Kidney tubule cell (primary cell): ENCODE measurements around the gene SMARCA4.
A peak's percentile ranks its signal among the peaks of the same experiment; 100 is the strongest.

Experiments used
- DNase-seq: peaks from one replicate; pipeline ENCODE4 v3.0.0-alpha.2; 2018; ENCODE audit warnings: low spot score

Gene SMARCA4

GRCh38 chr19:10960314-10961072 is at the start of gene SMARCA4:
SMARCA4 (plus strand) TSS chr19:10961030; CDS start chr19:10984152, 23,122 bp downstream.
- DNase-seq = peak; percentile 97

DNA sequence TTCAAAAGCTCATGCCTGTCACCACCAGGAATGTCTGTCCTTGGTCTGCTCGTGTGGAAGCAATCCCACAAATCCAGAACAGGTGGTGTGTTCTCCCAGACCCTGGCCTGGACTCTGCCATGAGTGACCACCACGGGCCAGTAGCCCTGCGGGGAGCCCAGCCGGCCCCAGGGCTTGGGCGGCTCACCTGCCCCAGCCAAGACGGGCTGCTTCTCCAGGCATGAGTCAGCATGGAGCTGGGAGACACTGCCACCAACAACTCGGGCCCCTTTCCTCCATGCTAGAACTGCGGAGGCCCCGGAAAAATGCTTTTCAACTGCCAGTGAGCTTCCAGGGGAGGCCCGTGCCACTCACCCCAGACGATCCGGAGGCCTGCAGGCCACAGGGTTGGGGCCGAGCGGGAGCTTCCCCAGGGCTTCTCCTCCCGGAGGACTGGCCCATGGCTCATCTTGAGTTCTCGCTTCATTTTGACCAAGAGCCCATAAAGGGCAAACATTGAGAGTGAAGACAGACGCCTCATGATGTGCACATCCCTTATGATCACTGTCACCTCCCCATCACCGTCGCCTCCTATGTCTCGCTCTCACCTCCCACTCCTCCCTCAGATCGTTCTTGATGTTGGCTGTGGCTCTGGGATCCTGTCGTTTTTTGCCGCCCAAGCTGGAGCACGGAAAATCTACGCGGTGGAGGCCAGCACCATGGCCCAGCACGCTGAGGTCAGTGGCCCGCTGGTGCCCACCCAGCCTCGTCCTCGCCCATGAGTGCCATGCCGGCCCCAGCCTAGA is 49.1 kb upstream of the SMARCA4 start:
- no peak for DNase-seq

DNA sequence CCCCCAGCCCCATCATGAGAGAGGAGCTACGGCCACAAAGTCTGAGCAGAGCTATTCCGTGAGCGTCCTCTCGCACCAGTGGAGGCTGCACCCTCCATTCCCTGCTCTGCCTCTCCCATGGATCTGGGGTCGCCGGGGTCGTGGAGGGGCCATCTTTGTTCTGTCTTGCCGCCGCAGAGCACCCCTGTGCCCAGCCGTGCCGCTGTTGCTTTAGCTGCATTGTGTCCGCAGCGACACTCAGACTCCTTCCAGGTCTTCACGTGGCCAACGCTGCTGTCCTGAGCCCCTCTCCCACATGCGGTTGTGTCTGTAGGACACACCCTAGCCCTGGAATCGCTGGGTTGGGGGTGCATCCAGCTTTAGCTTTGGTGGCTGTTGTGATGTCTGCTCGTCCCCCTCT is 48.2 kb upstream of the SMARCA4 start:
- no peak for DNase-seq

DNA sequence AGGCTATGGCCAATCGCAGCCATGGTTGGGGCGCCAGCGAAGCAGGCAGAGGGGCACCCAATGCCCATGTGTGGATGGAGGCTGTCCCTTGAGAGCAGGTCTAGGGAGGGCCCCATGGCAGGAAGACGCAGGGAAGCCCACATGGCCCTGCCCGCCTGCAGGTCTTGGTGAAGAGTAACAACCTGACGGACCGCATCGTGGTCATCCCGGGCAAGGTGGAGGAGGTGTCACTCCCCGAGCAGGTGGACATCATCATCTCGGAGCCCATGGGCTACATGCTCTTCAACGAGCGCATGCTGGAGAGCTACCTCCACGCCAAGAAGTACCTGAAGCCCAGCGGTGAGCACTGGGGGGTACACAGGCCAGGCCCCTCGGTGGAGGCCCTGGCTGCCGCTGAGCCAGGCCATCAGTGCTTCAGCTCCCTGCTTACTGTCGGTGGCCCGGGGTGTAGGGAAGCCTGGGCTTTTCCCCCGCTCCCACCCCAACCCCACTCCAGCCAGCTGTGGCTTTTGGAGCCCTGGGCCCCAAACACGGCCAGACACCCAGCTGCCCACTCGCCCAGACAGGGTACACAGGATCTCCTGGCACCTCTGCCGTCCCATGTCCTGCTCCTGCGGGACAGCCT is 47.0 kb upstream of the SMARCA4 start:
- DNase-seq = no peak

- peak; percentile 80 for DNase-seq
Measured at GRCh38 chr19:10915130-10916091, 45.4 kb upstream of the SMARCA4 start.

GRCh38 chr19:10916602-10917001 is 44.2 kb upstream of the SMARCA4 start:
- DNase-seq = no peak

- no peak for DNase-seq
Measured at GRCh38 chr19:10918359-10918758, 42.5 kb upstream of the SMARCA4 start.

DNA sequence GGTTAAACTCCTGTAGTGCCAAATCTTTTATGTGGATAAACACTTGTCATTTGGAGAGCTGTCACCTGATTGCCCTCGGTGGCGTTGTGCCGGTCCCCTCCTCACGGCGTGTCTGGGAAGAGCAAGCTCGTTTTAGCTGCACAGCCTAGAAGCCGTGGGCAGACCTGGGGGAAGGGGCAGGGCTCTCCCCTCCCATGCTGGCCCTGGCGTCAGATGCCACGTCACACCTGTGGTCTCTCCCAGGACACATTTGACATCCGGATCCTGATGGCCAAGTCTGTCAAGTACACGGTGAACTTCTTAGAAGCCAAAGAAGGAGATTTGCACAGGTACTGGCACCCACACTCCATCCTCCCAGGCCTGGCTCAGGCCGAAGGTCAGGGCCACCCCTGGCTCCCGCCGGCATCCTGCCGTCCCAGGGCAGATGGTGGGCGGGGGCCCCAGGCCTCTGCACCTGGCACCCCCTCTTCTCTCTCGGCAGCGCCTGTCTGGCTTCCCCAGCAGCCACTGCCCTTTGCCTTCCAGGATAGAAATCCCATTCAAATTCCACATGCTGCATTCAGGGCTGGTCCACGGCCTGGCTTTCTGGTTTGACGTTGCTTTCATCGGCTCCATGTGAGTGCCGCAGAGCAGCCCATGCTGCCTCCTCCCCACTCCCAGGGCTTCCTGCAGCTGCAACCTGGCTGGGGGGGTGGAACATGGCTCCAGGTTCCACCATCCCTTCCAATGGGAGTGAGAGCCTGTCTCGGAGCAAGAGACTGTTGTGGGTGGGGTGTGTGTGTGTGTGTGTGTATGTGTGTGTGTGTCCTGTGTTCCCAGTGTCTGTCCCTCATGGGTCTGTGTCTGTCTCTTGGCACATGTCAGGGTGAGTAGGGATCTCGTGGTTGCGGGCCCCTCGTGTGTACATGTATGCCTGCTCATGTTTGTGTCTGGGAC is 41.2 kb upstream of the SMARCA4 start:
- no peak for DNase-seq

DNA sequence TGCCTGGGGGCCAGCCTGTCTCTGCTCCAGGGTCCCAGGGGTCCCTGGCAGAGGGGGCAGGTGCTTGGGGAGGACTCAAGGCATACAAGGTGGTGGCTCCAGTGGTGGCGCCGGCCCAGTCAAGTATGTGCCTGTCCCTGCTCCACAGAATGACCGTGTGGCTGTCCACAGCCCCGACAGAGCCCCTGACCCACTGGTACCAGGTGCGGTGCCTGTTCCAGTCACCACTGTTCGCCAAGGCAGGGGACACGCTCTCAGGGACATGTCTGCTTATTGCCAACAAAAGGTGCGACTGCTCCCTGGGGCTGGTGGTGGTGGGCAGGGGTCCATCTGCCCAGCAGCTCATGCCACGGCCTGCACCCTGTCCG is 40.6 kb upstream of the SMARCA4 start:
- no peak for DNase-seq

- no peak for DNase-seq
Measured at GRCh38 chr19:10920781-10921180, 40.0 kb upstream of the SMARCA4 start.

- DNase-seq = no peak
Measured at GRCh38 chr19:10921199-10921909, 39.5 kb upstream of the SMARCA4 start.

- no peak for DNase-seq
Measured at GRCh38 chr19:10921910-10922637, 38.8 kb upstream of the SMARCA4 start.

DNA sequence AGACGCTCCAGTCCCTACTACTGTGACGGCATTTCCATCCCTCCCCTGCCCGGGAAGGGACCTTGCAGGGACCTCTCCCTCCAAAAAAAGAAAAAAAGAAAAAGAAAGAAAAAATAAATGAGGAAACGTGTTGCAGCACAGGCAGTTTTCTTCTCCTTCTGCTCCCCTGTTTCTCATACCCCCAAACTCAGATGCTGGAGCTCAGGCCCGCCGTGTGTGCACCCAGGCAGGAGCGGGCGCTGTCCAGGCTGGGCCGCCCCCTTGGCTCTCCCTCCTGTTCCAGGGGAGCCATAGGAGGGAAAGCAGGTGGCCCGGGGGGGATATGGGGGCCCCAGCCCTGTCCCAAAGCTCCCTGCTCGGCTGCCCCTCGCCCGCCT is 38.2 kb upstream of the SMARCA4 start:
- no peak for DNase-seq

DNA sequence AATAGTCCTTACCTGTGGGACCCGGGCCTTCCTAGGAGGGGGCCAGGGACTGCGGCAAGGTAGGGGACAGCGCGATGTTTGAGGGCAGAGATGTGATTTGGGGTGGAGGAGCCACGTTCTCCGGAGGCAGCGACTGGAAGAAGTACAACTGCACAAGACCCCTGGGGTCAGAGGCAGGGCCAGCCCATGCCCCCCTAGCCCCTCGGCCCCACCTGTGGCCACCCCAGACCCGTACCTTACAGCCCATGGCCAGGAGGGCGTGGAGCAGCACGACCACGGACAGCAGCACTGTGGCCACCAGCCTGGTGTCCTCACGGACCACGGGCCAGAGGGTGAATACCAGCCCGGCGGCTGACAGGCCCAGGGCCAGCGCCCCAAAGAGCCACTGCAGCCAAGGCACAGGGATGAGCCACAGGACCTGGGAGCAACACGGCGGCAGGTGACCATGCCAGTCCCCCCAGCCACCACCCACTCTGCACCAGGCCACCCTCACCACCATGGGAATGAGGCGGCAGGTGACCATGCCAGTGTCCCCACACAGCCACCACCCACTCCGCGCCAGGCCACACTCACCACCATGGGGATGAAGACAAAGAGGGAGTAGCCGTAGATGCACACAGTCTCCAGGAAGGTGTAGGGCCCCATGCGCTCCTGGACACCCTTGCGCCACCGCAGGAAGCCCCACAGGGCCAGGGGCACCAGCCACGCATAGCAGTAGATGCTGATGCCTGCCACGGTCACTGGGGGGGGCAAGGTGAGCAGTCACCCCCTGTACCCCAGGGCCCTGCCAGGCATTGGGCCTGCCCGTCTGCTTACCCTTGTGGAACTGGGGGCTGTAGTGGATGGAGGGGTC is 37.3 kb upstream of the SMARCA4 start:
- no peak for DNase-seq

- DNase-seq = no peak
Measured at GRCh38 chr19:10924597-10924996, 36.2 kb upstream of the SMARCA4 start.

DNA sequence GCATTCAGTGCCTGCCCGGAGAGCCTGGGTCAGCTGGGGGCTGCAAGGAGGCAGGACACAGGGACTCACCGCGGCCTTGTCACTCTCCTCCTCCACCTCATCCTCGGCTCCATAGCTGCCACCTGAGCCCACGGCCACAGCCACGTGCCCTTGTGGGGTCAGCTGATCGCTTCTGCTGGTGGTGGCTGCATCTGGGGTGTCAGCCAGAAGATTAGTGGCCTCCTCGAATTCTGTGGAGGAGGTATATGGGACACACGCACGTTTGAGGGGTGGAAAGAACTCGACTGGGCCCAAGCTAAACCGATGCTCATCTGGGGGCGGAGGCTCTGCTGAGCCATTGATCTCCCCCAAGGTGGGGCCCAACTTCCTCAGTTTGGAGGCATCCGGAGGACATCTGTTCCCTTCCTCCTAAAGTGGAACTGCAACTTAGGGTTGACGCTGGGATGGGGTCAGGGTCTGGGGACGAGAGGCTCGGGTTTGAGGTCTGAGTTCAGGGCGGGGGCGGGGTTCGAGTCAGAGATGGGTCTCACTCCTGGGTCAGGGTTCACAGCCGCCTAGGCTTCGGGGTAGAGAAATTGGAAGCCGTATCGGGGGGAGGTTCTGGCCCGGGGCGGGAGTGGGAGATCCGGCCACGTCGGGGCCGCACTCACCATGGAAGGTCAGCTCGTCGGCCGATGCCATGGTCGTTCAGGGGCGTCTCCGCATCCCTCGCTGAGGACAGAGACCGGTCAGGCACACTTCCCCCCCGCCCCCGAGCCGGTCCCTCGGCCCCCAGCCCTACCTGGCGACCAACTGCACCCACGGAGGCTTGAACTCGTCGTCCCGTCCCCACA is 32.9 kb upstream of the SMARCA4 start:
- no peak for DNase-seq

- peak; percentile 99 for DNase-seq
Measured at GRCh38 chr19:10928563-10929401, 32.0 kb upstream of the SMARCA4 start, which contains the start of the genes TIMM29 and YIPF2. TIMM29 (plus strand) TSS chr19:10928811; CDS start chr19:10928823, 12 bp downstream. YIPF2 (minus strand) TSS chr19:10928639; CDS start chr19:10928410, 229 bp downstream.
